LoVo (cell line): ENCODE results near the gene FRK.
"Not testable (repeated sequence)": the region's sequence is repeated elsewhere in the genome, so short reads cannot be mapped to it uniquely, and the experiment has no call there.

Source experiments
- DNase-seq: peaks from one replicate; pipeline ENCODE4 v3.0.0-alpha.2; 2016; ENCODE audit warnings: low spot score

The FRK gene

GRCh38 chr6:116074732-116075390 is 14.2 kb upstream of the FRK start:
- DNase-seq, result no peak

GRCh38 chr6:116073765-116074440 is 13.2 kb upstream of the FRK start:
- DNase-seq, result peak; percentile 64

GRCh38 chr6:116072368-116072767 is 11.7 kb upstream of the FRK start:
- DNase-seq, result no peak

DNA sequence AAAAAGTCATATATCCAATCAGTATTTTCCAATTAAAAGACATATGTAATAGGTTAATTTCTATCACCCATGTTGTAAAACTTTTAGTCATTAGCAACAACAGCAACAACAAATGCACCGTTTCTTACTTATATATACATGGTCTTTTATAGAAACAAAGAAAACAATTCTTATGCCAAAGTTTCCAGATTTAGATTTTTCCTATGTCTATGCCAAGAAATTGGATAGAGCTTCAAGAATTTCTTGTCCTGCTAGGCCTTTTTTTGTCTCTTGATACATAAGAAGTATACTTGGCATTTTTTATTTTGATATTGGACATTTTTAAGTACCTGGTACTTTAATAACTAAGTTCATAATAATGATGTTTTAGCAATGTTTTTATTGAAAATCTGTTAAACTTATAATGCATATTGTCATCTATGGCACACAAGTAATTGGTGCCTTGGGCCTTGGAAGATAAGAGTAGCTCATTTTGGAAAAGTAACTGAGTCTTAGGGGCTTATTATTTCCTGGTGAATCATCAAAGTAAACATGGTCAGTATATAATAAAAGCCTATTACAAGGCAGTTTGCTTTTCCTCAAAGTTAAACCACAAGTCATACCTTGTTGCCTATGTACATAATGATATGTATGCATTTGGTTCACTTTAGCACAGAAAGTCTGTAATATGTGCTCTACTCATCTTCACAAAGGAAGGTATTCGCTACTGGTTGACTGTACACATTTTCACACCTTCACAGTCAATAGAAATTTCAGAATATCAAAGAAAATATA is 10.1 kb upstream of the FRK start:
- DNase-seq, result peak; percentile 72

DNA sequence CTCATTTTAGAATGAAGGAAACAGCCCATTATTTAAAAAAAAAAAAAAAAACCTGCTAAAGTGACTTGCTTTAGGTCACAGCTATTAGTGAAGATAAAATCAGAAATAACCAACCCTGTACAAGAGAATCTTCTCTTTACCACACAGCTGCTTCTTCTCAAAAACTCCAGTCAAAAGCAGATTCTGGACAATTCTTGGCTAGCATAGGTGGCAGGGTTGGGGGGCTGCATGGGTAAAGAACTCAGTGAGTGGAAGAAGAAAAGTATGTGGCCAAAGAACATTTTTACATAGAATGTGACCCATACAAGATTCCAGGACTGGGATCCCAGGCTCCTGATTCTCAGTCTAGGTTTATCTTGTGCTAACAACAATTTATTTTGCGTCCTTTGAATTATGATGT is 9.4 kb upstream of the FRK start:
- no peak for DNase-seq

DNA sequence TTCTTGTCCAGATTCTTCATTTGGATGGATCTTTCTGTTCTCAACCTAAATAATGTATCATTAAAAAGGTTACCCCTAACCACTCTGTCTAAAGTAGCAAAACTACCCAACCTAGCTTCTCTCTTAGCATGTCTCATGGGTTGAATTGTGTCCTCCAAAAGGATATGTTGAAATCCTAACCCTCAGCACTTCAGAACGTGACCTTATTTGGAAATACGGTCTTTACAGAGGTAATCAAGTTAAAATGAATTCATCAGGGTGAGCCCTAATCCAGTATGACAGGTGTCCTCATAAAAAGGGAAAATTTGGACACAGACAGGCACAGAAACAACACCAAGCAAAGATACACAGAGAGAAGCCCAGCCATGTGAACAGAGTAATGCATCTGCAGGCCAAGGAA is 6.1 kb upstream of the FRK start:
- no peak for DNase-seq

- DNase-seq, result no peak
These were observed 4.0 kb upstream of the FRK start for GRCh38 chr6:116064666-116065065.

DNA sequence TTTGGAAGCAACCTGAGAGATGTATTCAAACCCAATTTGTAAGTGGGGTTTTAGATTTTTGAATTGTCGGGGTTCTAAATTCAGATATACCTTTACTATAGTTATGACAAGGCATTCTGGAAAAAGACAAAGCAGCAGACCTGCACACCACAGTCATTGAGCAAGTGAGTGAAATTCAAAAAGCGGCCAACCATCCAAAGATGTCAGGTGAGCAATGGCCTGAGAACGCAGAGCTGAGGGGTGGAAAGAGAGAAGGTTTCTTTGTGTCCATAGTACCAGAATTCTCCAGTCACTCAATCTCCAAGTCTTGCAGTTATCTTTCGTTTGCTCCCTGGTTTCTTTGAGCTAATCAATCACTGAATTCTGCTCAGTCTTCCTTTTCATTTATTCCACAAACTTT is 1.8 kb upstream of the FRK start:
- no peak for DNase-seq

DNA sequence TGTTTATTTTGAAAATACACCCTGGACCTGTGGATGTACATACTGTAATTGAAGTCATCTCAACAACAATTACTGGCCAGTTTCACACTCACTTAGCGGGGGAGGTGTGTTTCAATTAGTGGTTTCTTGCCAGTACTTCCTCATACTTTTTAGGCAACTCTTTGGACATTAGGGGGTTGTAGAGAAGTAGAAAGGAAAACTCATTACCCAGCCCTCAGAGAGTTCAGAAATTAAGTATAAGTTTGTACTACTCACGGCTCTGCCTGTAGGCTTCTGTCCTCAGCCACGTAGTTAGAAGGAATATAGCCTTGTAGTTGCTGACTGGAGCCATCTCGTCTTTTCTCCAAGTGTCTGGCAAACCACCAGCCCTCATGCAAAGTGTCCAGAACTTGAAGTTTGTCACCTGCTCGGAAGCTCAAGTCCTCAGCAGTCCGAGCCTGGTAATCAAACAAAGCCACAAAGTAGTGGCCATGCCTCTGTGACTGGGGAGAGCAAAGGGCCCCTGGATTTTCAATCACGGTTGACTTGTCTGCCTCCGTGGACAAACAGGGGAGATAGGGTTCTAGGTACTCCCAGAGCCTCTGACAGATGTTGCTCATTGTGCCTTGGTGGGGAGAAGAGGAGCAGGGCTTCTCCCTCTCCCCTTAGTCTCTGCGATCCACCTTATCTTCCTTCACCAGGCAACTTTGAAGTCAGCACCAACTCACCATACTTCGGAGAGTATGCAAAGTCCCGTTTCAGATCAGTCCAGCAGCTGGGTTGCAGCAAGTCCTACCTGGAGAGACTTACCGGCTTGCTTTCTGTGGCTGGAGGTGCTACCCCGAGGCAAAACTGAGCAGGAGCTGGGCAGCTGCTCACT is 749 bp downstream of the FRK start:
- DNase-seq, result peak; percentile 55

DNA sequence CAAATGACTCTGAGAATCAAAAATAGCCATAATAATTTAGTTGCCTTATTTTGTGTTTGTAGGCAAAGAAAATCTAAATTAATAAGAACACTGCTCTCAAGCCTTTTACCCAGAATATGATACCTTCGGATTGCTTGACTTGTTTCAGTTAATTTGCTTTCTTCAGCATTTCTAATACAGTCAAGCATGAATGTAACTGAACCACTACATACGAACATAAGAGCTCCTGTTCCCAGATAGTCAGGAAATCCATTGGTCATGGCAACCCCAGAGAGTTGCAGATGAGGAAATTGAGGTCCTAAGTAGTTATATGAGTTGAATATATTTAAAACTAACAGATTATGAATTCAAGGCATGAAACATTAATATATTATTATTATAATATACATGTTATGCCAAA is 2.9 kb downstream of the FRK start:
- no peak for DNase-seq

DNA sequence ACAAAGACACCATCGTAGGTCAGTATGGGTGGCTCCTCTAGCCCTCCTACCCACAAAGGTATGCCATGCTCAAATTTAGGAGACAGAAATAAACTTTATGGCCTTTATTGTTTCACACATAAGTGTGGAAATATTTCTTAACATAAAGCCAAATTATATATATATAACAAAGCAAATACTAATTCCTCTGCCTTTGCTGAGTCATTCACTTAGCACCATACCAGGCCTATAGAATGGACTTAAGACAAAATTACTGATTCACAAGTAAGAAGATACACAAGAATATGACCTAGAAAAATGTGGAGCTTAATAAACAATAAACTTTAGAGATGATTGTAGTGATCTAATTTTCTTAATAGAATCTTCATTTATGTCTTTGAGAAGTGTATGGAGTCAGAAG is 5.2 kb downstream of the FRK start:
- no peak for DNase-seq

DNA sequence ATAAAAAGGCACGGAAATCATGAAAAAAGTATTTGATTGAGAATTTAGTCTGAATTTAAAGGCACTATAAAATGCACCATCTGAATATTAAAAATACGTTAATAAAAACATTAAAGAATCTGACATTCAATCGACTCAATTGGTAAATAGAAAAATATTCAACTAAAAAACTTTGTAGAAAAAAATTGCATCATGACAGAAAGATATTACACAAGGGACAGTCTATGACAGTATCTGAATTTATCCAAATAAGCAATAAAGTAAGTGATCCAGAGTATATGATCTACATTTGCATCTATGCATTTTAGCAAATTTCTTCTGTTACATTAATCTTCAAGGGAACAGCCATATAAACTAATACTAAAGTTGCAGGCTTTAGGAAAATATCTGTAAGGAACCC is 9.4 kb downstream of the FRK start:
- no peak for DNase-seq

DNA sequence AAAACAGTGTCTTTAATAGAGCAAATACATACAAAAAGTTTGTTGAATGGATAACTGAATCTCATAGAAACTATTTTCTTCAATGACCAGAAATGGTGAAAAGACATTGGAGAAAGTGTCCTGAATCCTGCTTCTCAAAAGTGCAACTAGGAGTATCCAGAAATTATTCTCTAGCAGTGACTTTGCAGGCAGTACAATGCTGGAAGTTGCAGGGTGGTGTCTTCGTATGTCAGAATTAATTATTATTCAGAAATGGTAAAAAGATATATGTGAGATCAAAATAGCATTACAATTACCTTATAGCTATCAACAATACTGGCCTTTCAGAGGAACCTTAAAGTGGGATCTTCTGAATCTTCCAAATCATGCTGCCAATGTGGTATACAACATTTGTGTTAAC is 10.0 kb downstream of the FRK start:
- DNase-seq, result no peak

DNA sequence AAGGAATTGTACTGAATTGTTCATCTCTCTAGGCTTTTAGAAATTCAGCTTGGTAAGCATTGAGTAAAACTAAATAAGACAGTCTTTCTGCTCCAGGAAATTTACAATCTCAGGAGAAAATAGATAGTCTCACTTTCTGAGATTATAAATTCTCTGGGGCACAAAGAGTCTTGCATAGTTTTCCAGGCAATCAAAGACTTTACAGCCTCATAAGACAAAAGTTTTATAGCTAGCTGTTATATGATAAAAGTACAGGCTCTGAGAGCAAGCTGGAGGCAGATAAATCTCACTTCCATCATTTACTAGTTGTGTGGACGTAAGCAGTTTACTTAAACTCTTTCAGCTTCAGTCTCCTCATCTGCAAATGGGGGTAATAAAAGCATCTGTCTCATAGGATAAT is 11.4 kb downstream of the FRK start:
- DNase-seq, result no peak

GRCh38 chr6:116047173-116047933 is 13.3 kb downstream of the FRK start:
- DNase-seq, result peak; percentile 12

GRCh38 chr6:116046737-116047136 is 14.0 kb downstream of the FRK start:
- DNase-seq, result no peak

DNA sequence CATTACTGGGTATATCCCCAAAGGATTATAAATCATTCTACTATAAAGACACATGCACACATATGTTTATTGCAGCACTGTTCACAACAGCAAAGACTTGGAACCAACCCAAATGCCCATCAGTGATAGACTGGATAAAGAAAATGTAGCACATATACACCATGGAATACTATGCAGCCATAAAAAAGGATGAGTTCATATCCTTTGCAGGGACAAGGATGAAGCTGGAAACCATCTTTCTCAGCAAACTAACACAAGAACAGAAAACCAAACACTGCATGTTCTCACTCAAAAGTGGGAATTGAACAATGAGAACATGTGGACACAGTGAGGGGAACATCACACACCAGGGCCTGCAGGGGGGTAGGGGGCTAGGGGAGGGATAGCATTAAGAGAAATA is 14.4 kb downstream of the FRK start:
- not testable (repeated sequence) for DNase-seq

DNA sequence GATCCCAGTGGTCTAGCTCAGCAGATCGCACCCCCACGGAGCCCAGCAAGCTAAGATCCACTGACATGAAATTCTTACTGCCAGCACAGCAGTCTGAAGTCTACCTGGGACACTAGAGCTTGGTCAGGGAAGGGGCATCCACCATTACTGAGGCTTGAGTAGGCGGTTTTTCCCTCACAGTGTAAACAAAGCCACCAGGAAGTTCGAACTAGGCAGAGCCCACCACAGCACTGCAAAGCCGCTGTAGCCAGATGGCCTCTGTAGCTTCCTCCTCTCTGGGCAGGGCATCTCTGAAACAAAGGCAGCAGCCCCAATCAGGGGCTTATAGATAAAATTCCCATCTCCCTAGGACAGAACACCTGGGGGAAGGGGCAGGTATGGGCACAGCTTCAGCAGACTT is 18.8 kb downstream of the FRK start:
- DNase-seq, result no peak

DNA sequence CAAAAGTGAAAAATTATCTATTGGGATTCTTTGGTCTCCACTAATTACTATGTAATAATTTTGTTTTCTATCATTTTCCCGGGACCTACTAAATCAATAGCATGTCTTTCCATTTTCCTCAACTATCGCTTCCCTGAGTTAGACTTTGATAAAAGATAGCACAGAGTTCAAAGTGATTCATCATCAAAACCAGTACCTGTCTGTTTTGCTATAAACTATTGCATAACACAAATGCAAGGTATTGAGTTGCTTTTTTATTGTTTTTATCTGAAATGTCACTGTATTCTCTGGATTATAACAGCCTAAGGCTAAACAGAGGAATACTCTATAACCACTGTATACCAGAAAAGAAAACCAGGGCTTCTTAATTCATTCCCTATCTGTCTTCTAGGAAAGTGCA is 19.7 kb downstream of the FRK start:
- DNase-seq, result no peak

- no peak for DNase-seq
These were observed 23.8 kb downstream of the FRK start for GRCh38 chr6:116036885-116037284.

DNA sequence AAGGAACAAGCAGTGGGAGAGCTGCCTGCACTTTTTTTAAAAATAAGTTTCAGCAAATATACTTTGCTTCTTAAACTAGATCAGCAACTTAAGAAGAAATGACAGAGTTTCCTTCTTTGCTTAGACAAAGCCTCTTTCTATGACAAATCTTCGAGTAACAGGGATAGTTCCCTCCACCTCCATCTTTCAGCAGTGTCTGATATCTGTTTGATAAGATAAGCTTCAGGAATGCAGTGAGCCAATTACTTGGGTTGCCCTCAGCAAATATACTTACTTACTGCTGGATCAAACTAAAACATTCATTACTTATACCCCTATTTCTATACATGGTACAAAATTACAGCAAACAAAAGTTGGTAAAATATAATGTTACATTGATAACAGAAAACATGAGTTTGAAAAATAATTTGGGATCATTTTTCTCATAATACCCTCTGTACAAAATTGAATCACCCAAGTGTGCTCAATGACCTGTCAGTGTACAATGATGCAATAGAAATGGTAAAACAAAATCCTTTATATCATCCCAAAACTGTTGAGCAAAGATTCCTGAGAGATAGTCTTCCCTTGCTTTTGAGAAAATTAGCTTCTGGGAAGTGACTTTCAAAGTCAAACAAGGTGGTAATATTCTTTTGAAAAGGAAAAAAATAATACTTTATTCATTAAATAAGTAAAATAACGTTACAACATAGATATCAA is 24.5 kb downstream of the FRK start:
- DNase-seq, result no peak
